Heart left ventricle (tissue), 16 donors: Measurements from ENCODE around the gene POLD4. TPM values are rescaled to one million over a fixed set of nuclear protein-coding genes. Genes with fewer than 3 reads are reported as not detected.
A peak's percentile ranks its signal among the peaks of the same experiment; 100 is the strongest.

Experiments
- ATAC-seq, 4 donors: fragments of 200-7000 bp; cut with Tn5 transposase; one replicate each; pipeline ENCODE4 v1.9.1; 2020 to 2022; ENCODE audit warnings: moderate library complexity in 4 of 4, mild to moderate bottlenecking in 3 of 4, moderate number of reproducible peaks in 1 of 4
- DNase-seq, 5 donors: peaks; one replicate each; pipeline ENCODE4 v3.0.0-alpha.2; 2020
- H3K27ac ChIP-seq, 12 donors: fragments of 200-600 bp; sonication (generic) in 4 of 12; one replicate each; pipeline versions ENCODE4 v1.5.0 to v1.8.0; 2016 to 2022; ENCODE audit warnings: mild to moderate bottlenecking in 2 of 12
- H3K27me3 ChIP-seq, 9 donors: fragments of 200-600 bp; sonication (generic) in 2 of 9; one replicate each; pipeline versions ENCODE4 v1.5.1 to v1.8.0; 2016 to 2022; ENCODE audit warnings: mild to moderate bottlenecking in 3 of 9
- H3K36me3 ChIP-seq, 9 donors: fragments of 200-600 bp; sonication (generic) in 2 of 9; one replicate each; pipeline versions ENCODE4 v1.5.0 to v1.8.0; 2018 to 2022; ENCODE audit warnings: mild to moderate bottlenecking in 2 of 9
- H3K4me1 ChIP-seq, 12 donors: fragments of 200-600 bp; sonication (generic) in 4 of 12; one replicate each; pipeline versions ENCODE4 v1.5.0 to v1.8.0; 2016 to 2022; ENCODE audit warnings: mild to moderate bottlenecking in 3 of 12
- H3K4me3 ChIP-seq, 12 donors: fragments of 200-600 bp; sonication (generic) in 4 of 12; one replicate each; pipeline versions ENCODE4 v1.5.0 to v1.8.0; 2017 to 2022; ENCODE audit warnings: mild to moderate bottlenecking in 9 of 12, moderate library complexity in 4 of 12
- H3K9me3 ChIP-seq, 12 donors: fragments of 200-600 bp; sonication (generic) in 4 of 12; one replicate each; pipeline versions ENCODE4 v1.5.0 to v1.8.0; 2016 to 2022; ENCODE audit warnings: mild to moderate bottlenecking in 1 of 12
- CTCF ChIP-seq, 12 donors: fragments of 200-600 bp; sonication (generic) in 4 of 12; IDR thresholded peaks; one replicate each; pipeline versions ENCODE4 v1.5.0 to v1.8.0; 2018 to 2022; ENCODE audit warnings: antibody characterized with exemption in 12 of 12, mild to moderate bottlenecking in 5 of 12
- POLR2A ChIP-seq, 2 donors: fragments of 450-650 bp; IDR thresholded peaks; one replicate each; pipeline ENCODE4 v1.6.1; 2017; ENCODE audit warnings: antibody characterized with exemption in 2 of 2, mild to moderate bottlenecking in 2 of 2, moderate library complexity in 2 of 2
- WGBS, 4 donors: extraction: QIAGEN DNeasy Blood & Tissue Kit in 2 of 4; methylation state at CpG; one replicate each; pipeline versions ENCODE4 v1.1.5 to v1.1.7; 2013 to 2018; 5-methylcytosine and 5-hydroxymethylcytosine counted together
- intact Hi-C, 10 donors: fragments of 100-400 bp; cut with DNase I; formaldehyde crosslinking; loops; one replicate each; pipeline versions ENCODE4 v1.11.1 to v1.14.2; 2022
- polyA plus RNA-seq, 2 donors: library from polyadenylated mRNA; stranded (reverse); fragments of 200-250 nt; gene quantifications; one replicate each; pipeline ENCODE4 v1.2.3, GENCODE V29; 2013
- total RNA-seq, 9 donors: library from RNA; depleted of rRNA in 2 of 9; stranded (reverse); fragments of >200 nt in 2 of 9; fragmentation: NEBNext Ultra II Directional in 3 of 9; extraction: Animal tissue kit (Norgen Biotek cat#: 25700) in 3 of 9; gene quantifications; one replicate each; pipeline versions ENCODE4 v1.1.0 to v1.2.4, GENCODE V29; 2016 to 2023
- donor health status: ischemic (EF 13 %, LVEDD 7.1; RV severe dilation, severe dysfunction).
- donor health status: healthy with polysubstance abuse.
- donor health status: DM: no; HTN: yes; CAD: no.
- donor health status: DM: no; HTN: no; CAD: no.
- donor health status: ischemic (EF 25% LVEDD 6.9; RV normal size, moderate dysfunction).
- donor health status: ischemic (EF 25% LVEDD 5.7; RV mildly dilated, moderate dysfunction).
- donor health status: healthy.
- donor health status: DM: yes; HTN: yes; CAD: no.
- donor health status: ischemic (EF 35%, LVEDD 5.7; RV mildly dilated, moderate dysfunction).
- donor health status: nonischemic (EF 11% LVEDD 7.7; RV severe dilation, severe dysfunction).
- donor health status: DM: yes; HTN: yes; CAD: no.
- donor health status: PGD.
- donor health status: ischemic (EF 29% LVEDD 5.4; RV normal size, mild dysfunction).
- donor health status: nonischemic (EF 23%, LVEDD 6.1; RV moderate dilation, normal function).

POLD4 gene
- total and polyA plus RNA-seq, 11 donors: 36.0 to 164 (median 59.1) TPM

- Histone ChIP-seq H3K27ac (peak overlapping the region in 11 of 12 donors; percentile 68 to 98 (median 95)), H3K27me3 (no peaks in the 10 kb centered on the region), H3K4me3 (peak overlapping the region; percentile 69 to 97 (median 84)), H3K4me1 (peaks cover 0 to 22% (median 12%) of the 10 kb centered on the region in 12 donors), H3K36me3 (peaks cover 0 to 5% (median 0%) of the 10 kb centered on the region in 9 donors), H3K9me3 (no peaks in the 10 kb centered on the region)
- 1 to 2% (median 1%) methylated on average over 6 to 53 of the region's 53 CpGs for WGBS, 4 donors
- DNase-seq: no peak
- intact Hi-C loops: loop anchor here (1.0 to 10.0 kb wide), 10 partner anchors 29 to 237 kb away; partner anchors contain the start of genes GRK2 (in 6 of the 10) and ANKRD13D (in 1 of the 10)
- TF ChIP-seq POLR2A (IDR thresholded peaks at IDR 0.05) (no peak), CTCF (IDR thresholded peaks at IDR 0.05) (no peak)
- peak; percentile 5 to 43 (median 14) for ATAC-seq
These were observed 35.3 kb downstream of the POLD4 start for GRCh38 chr11:67317888-67318555.

GRCh38 chr11:67317205-67317887 is 36.0 kb downstream of the POLD4 start:
- Histone ChIP-seq H3K4me1 (peaks cover 0 to 26% (median 12%) of the 10 kb centered on the region in 12 donors), H3K4me3 (peak overlapping the region; percentile 69 to 97 (median 84)), H3K9me3 (no peaks in the 10 kb centered on the region), H3K27me3 (no peaks in the 10 kb centered on the region), H3K36me3 (peaks cover 0 to 5% (median 0%) of the 10 kb centered on the region in 9 donors), H3K27ac (peak overlapping the region; percentile 68 to 98 (median 95))
- peak; percentile 94 to 98 (median 96) for DNase-seq
- ATAC-seq: peak; percentile 92 to 96 (median 94)
- TF ChIP-seq CTCF (IDR thresholded peaks at IDR 0.05) (peak; percentile 86 to 99 (median 97)), POLR2A (IDR thresholded peaks at IDR 0.05) (peak in 1 of 2 donors; percentile 63)
- intact Hi-C loops: loop anchor here (1.0 to 10.0 kb wide), 10 partner anchors 29 to 237 kb away; partner anchors contain the start of genes GRK2 (in 6 of the 10) and ANKRD13D (in 1 of the 10)
- WGBS, 4 donors: 0 to 1% (median 0%) methylated on average over 29 to 55 of the region's 55 CpGs

GRCh38 chr11:67316882-67317204 is 36.5 kb downstream of the POLD4 start:
- no peak for ATAC-seq

More at GRCh38 chr11:67316882-67317204, 36.5 kb downstream of the POLD4 start:
- H3K27me3 ChIP-seq: no peaks in the 10 kb centered on the region
- no peak for DNase-seq
- peaks cover 0 to 27% (median 12%) of the 10 kb centered on the region in 12 donors for H3K4me1 ChIP-seq
- H3K4me3 ChIP-seq: peak overlapping the region; percentile 69 to 97 (median 84)
- no peaks in the 10 kb centered on the region for H3K9me3 ChIP-seq
- peak overlapping the region; percentile 68 to 98 (median 95) for H3K27ac ChIP-seq
- WGBS, 4 donors: 0 to 3% (median 1%) methylated on average over 10 of the region's 10 CpGs
- TF ChIP-seq CTCF (IDR thresholded peaks at IDR 0.05) (no peak), POLR2A (IDR thresholded peaks at IDR 0.05) (no peak)
- intact Hi-C loops: loop anchor here (1.0 to 10.0 kb wide), 10 partner anchors 28 to 236 kb away; partner anchors contain the start of genes GRK2 (in 6 of the 10) and ANKRD13D (in 1 of the 10)
- peaks cover 0 to 5% (median 0%) of the 10 kb centered on the region in 9 donors for H3K36me3 ChIP-seq
